Testis (tissue), 3 donors: ENCODE data around the gene COX6A2. TPM values are rescaled to one million over a fixed set of nuclear protein-coding genes. Genes with fewer than 3 reads are reported as not detected.

Source experiments
- DNase-seq: peaks from one replicate; pipeline ENCODE4 v3.0.0-alpha.2; 2019
- H3K27ac ChIP-seq, 2 donors: fragments of 200-600 bp; sonication (generic); one replicate each; pipeline ENCODE4 v1.5.1; 2019
- H3K27me3 ChIP-seq: fragments of 200-600 bp; sonication (generic); one replicate; pipeline ENCODE4 v1.5.1; 2019
- H3K36me3 ChIP-seq: fragments of 200-600 bp; sonication (generic); one replicate; pipeline ENCODE4 v1.5.1; 2017; ENCODE audit warnings: low read depth; ENCODE audit errors: missing control alignments
- H3K4me1 ChIP-seq: fragments of 200-600 bp; sonication (generic); one replicate; pipeline ENCODE4 v1.5.1; 2019
- H3K4me3 ChIP-seq, 2 donors: fragments of 200-600 bp; sonication (generic); one replicate each; pipeline ENCODE4 v1.5.1; 2017 to 2019
- H3K9me3 ChIP-seq: fragments of 200-600 bp; sonication (generic); one replicate; pipeline ENCODE4 v1.5.1; 2017
- POLR2A ChIP-seq: fragments of 450-650 bp; IDR thresholded peaks from one replicate; pipeline ENCODE4 v1.6.1; 2017; ENCODE audit warnings: antibody characterized with exemption, mild to moderate bottlenecking, moderate library complexity
- WGBS, 2 donors: methylation state at CpG; one replicate each; pipeline ENCODE4 v1.1.5; 2018; 5-methylcytosine and 5-hydroxymethylcytosine counted together
- intact Hi-C: fragments of 100-400 bp; cut with DNase I; formaldehyde crosslinking; loops from one replicate; pipeline ENCODE4 v1.15.1; 2023; ENCODE audit warnings: low total_unique reads
- polyA plus RNA-seq: library from polyadenylated mRNA; stranded (reverse); fragments of 350-450 nt; fragmentation: Illumina TruSeq; extraction: RNeasy Lipid Tissue Mini Kit (QIAGEN cat#74804); gene quantifications from one replicate; pipeline ENCODE4 v1.2.3, GENCODE V29; 2014; ENCODE audit warnings: low read depth, low replicate concordance; ENCODE audit not compliant: insufficient read depth
- total RNA-seq, 2 donors: library from RNA; depleted of rRNA; stranded (reverse); fragments of >200 nt; gene quantifications; one replicate each; pipeline ENCODE4 v1.2.3, GENCODE V29; 2016
- TF ChIP-seq, protein P1 (sequence below), 3 experiments: fragments of 450-650 bp in 2 of 3; fragments of 200-600 bp in 1 of 3; sonication (generic) in 1 of 3; IDR thresholded peaks; one replicate each; pipeline ENCODE4 v1.5.1; 2016 to 2019; ENCODE audit warnings: antibody characterized with exemption in 3 of 3, mild to moderate bottlenecking in 2 of 3, moderate library complexity in 1 of 3

COX6A2 gene
- total and polyA plus RNA-seq, 3 donors from 2014 or later: 1.4 to 14.9 TPM; not detected in 1

DNA sequence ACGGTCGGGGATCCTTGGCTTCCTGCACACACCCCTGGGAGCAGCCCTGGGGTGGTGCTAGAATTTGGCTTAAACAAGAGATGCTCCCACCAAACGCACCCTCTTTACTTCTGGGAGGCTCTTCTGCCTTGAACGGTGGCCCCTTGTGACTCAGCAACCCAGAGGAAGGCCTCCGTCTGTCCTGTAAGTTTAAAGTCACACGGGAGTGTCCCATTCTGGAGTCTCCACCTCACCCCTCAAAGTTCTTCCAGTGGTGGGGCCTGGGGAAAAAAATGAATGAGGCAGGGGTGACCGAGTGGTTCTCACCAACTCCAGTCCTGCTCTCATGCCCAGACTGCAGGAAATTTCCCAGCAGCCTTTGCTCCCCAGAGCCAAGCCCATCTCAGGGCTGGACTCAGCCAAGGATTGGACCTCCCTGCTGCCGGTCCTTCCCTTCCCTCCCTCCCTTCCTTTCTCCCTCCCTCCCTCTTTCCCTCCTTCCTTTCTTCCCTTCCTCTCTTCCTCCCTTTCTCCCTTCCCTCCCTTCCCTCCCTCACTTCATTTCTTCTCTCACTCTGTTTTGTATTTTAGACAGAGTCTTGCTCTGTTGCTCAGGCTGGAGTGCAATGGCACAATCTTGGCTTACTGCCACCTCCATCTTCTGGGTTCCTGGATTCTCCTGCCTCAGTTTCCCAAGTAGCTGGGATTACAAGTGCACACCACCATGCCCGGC is 23.7 kb downstream of the COX6A2 start:
- intact Hi-C loops: no loop called here
- H3K4me1 ChIP-seq: peaks cover 4% of the 10 kb centered on the region
- DNase-seq: peak; percentile 70
- H3K4me3 ChIP-seq: no peak overlapping the region
- no peak overlapping the region for H3K27ac ChIP-seq
- H3K27me3 ChIP-seq: no peaks in the 10 kb centered on the region
- 62 to 67% methylated on average over 9 of the region's 9 CpGs for WGBS, 2 donors
- H3K36me3 ChIP-seq: no peaks in the 10 kb centered on the region
- no peak for TF ChIP-seq POLR2A
- TF ChIP-seq, protein P1, sequence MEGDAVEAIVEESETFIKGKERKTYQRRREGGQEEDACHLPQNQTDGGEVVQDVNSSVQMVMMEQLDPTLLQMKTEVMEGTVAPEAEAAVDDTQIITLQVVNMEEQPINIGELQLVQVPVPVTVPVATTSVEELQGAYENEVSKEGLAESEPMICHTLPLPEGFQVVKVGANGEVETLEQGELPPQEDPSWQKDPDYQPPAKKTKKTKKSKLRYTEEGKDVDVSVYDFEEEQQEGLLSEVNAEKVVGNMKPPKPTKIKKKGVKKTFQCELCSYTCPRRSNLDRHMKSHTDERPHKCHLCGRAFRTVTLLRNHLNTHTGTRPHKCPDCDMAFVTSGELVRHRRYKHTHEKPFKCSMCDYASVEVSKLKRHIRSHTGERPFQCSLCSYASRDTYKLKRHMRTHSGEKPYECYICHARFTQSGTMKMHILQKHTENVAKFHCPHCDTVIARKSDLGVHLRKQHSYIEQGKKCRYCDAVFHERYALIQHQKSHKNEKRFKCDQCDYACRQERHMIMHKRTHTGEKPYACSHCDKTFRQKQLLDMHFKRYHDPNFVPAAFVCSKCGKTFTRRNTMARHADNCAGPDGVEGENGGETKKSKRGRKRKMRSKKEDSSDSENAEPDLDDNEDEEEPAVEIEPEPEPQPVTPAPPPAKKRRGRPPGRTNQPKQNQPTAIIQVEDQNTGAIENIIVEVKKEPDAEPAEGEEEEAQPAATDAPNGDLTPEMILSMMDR (IDR thresholded peaks at IDR 0.05): no peak
- H3K9me3 ChIP-seq: no peaks in the 10 kb centered on the region

DNA sequence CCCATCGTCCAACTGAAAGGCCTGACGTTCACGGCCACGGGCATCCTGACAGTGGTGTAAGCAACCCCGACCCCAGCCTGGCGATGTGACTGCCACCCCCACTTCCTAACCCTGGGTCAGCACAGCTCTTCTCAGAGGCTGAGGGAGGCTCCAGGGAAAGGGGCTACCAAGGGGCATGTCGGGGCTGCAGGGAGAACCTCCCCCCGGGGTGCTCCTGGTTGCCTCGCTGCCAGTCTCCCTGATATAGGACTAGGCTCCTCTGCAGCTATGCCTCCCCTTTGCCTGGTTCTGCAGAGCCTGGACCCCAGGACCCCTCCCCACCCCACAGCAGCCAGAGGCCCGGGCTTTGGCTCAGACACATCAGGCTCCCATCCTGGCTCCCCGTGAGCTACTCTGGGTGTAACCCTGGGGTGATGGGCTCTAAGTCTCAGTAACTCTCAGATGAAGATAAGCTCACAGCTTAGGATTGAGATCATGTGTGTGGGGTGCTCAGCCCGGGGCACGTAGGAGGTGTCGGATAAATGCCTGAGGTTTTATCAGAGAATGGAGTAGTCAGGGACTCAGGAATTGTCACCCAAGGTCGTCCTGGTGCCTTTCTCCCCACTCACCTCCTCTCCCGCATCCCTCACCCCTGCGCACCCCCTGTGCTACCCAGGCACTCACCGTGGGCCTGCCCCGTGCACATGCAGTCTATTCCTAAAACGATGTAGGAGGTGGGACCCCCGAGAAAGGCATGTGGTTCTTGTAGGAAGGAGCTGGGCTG is 24.4 kb downstream of the COX6A2 start:
- DNase-seq: peak; percentile 38
- H3K27me3 ChIP-seq: no peaks in the 10 kb centered on the region
- no peaks in the 10 kb centered on the region for H3K9me3 ChIP-seq
- no peak overlapping the region for H3K27ac ChIP-seq
- H3K4me3 ChIP-seq: no peak overlapping the region
- intact Hi-C loops: no loop called here
- no peaks in the 10 kb centered on the region for H3K36me3 ChIP-seq
- WGBS, 2 donors: 63 to 75% methylated on average over 12 to 21 of the region's 21 CpGs
- H3K4me1 ChIP-seq: peaks cover 4% of the 10 kb centered on the region
- TF ChIP-seq POLR2A: no peak
- TF ChIP-seq, protein P1 (IDR thresholded peaks at IDR 0.05): no peak

- TF ChIP-seq, protein P1 (IDR thresholded peaks at IDR 0.05): no peak
- no peak for TF ChIP-seq POLR2A
- intact Hi-C loops: no loop called here
- DNase-seq: no peak
Measured at GRCh38 chr16:31402687-31403086, 25.5 kb downstream of the COX6A2 start.

DNA sequence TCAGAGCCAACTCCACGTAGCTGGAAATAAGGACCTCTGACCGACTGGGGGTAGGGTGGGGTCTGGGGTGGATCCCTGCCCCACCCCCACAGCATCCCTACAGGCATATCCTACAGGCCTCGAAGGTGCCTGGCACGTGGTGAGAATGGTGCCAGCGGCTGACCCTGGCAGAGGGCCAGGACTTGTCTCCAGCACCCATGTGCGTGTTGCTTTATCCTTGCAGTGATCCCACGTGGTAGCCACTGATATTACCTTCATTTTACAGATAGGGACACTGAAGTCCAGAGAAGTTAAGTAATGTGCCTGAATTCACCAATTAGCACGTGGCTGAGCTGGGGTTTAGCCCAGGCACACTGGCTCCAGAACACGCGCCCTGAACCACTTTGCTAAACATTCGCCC is 26.7 kb downstream of the COX6A2 start:
- intact Hi-C loops: no loop called here

More at GRCh38 chr16:31402687-31403086, 25.5 kb downstream of the COX6A2 start:
- no peak overlapping the region for H3K4me3 ChIP-seq
- 65 to 79% methylated on average over 1 of the region's 1 CpG for WGBS, 2 donors
- no peaks in the 10 kb centered on the region for H3K9me3 ChIP-seq
- H3K27ac ChIP-seq: no peak overlapping the region
- H3K27me3 ChIP-seq: no peaks in the 10 kb centered on the region
- peaks cover 4% of the 10 kb centered on the region for H3K4me1 ChIP-seq
- no peaks in the 10 kb centered on the region for H3K36me3 ChIP-seq

More for the DNA sequence above, 26.7 kb downstream of the COX6A2 start:
- TF ChIP-seq POLR2A: no peak
- TF ChIP-seq, protein P1 (IDR thresholded peaks at IDR 0.05): no peak
- H3K36me3 ChIP-seq: no peaks in the 10 kb centered on the region
- no peak for DNase-seq
- H3K4me1 ChIP-seq: peaks cover 4% of the 10 kb centered on the region
- no peak overlapping the region for H3K27ac ChIP-seq
- H3K27me3 ChIP-seq: no peaks in the 10 kb centered on the region
- no peaks in the 10 kb centered on the region for H3K9me3 ChIP-seq
- no peak overlapping the region for H3K4me3 ChIP-seq
- 74 to 81% methylated on average over 10 to 11 of the region's 11 CpGs for WGBS, 2 donors
